Neural cell (in vitro differentiated cells): ENCODE measurements around the gene HINT2. TPM values are rescaled to one million over a fixed set of nuclear protein-coding genes. Genes with fewer than 3 reads are reported as not detected.

Source experiments
- H2AFZ ChIP-seq: fragments of 200-600, 300-800 bp; sonication (generic), shearing (Covaris generic); 2 replicates; pipeline ENCODE4 v1.6.0; 2014; ENCODE audit warnings: low read depth, mild to moderate bottlenecking, antibody characterized with exemption, low read length, moderate library complexity
- H3F3A ChIP-seq: fragments of 200-600 bp; shearing (Covaris generic); 2 replicates; pipeline ENCODE4 v1.6.1; 2016; ENCODE audit warnings: mild to moderate bottlenecking, moderate library complexity, mixed read lengths, antibody characterized with exemption, low read length; ENCODE audit not compliant: insufficient read depth, poor library complexity, severe bottlenecking
- H3K27ac ChIP-seq: fragments of 200-600, 300-800 bp; sonication (generic), shearing (Covaris generic); 2 replicates; pipeline ENCODE4 v1.5.1; 2014; ENCODE audit warnings: mild to moderate bottlenecking, low read length, moderate library complexity
- H3K27me3 ChIP-seq: fragments of 300-800, 200-600 bp; sonication (generic), shearing (Covaris generic); 2 replicates; pipeline ENCODE4 v1.6.0; 2014; ENCODE audit warnings: mild to moderate bottlenecking, low read depth, low read length, moderate library complexity; ENCODE audit not compliant: insufficient read depth
- H3K36me3 ChIP-seq: fragments of 300-800, 200-600 bp; sonication (generic), shearing (Covaris generic); 2 replicates; pipeline ENCODE4 v1.5.1; 2014; ENCODE audit warnings: mild to moderate bottlenecking, antibody characterized with exemption, low read length, moderate library complexity; ENCODE audit not compliant: insufficient read depth
- H3K4me2 ChIP-seq: fragments of 300-800, 200-600 bp; sonication (generic), shearing (Covaris generic); 2 replicates; pipeline ENCODE4 v1.6.0; 2014; ENCODE audit warnings: mild to moderate bottlenecking, low read length
- H3K4me3 ChIP-seq: fragments of 300-800, 200-600 bp; sonication (generic), shearing (Covaris generic); 2 replicates; pipeline ENCODE4 v1.5.1; 2014; ENCODE audit warnings: mild to moderate bottlenecking, low read length, moderate library complexity
- H3K79me2 ChIP-seq: fragments of 200-600 bp; shearing (Covaris generic); replicated peaks from 2 replicates; pipeline ENCODE4 v1.6.0; 2014; ENCODE audit warnings: mild to moderate bottlenecking, low read length, moderate library complexity; ENCODE audit not compliant: insufficient read depth
- H3K9ac ChIP-seq: fragments of 300-800, 200-600 bp; sonication (generic), shearing (Covaris generic); 2 replicates; pipeline ENCODE4 v1.6.1; 2016; ENCODE audit warnings: mild to moderate bottlenecking, low read length, mixed read lengths
- H3K9me2 ChIP-seq: fragments of 200-600 bp; shearing (Covaris generic); 2 replicates; pipeline ENCODE4 v1.6.1; 2016; ENCODE audit warnings: mild to moderate bottlenecking, low read length, mixed read lengths; ENCODE audit not compliant: insufficient read depth
- H3K9me3 ChIP-seq: fragments of 200-600, 300-800 bp; sonication (generic), shearing (Covaris generic); 2 replicates; pipeline ENCODE4 v1.6.1; 2016; ENCODE audit warnings: mild to moderate bottlenecking, mixed run types, low read length, moderate library complexity, mixed read lengths
- H4K20me1 ChIP-seq: fragments of 200-600 bp; shearing (Covaris generic); 2 replicates; pipeline ENCODE4 v1.6.1; 2016; ENCODE audit warnings: mild to moderate bottlenecking, mixed run types; ENCODE audit not compliant: insufficient read depth
- CTCF ChIP-seq: fragments of 450-650 bp; IDR thresholded peaks from 2 replicates; pipeline ENCODE4 v1.5.1; 2014; ENCODE audit warnings: antibody characterized with exemption, mild to moderate bottlenecking, moderate library complexity; ENCODE audit not compliant: poor library complexity, severe bottlenecking
- EP300 ChIP-seq: fragments of 450-650 bp; conservative IDR thresholded peaks from 2 replicates; pipeline ENCODE4 v1.6.1; 2014; ENCODE audit warnings: antibody characterized with exemption, mild to moderate bottlenecking, moderate library complexity; ENCODE audit not compliant: poor library complexity, severe bottlenecking
- EZH2 ChIP-seq: fragments of 200-600, 300-800 bp; shearing (Covaris generic), sonication (generic); IDR thresholded peaks from 2 replicates; pipeline ENCODE4 v1.6.1; 2014; ENCODE audit warnings: antibody characterized with exemption, low read length, borderline replicate concordance, mild to moderate bottlenecking; ENCODE audit not compliant: insufficient read depth, poor library complexity, severe bottlenecking
- MXI1 ChIP-seq: fragments of 450-650 bp; conservative IDR thresholded peaks from 2 replicates; pipeline ENCODE4 v1.6.1; 2014; ENCODE audit warnings: antibody characterized with exemption, mild to moderate bottlenecking; ENCODE audit not compliant: poor library complexity, severe bottlenecking
- POLR2AphosphoS5 ChIP-seq: IDR thresholded peaks from 2 replicates; pipeline ENCODE4 v1.6.1; 2012
- RAD21 ChIP-seq: fragments of 450-650 bp; conservative IDR thresholded peaks from 2 replicates; pipeline ENCODE4 v1.6.1; 2014; ENCODE audit warnings: antibody characterized with exemption, mild to moderate bottlenecking, moderate library complexity
- REST ChIP-seq: IDR thresholded peaks from 2 replicates; pipeline ENCODE4 v1.6.1; 2012; ENCODE audit warnings: borderline replicate concordance
- SMC3 ChIP-seq: fragments of 450-650 bp; conservative IDR thresholded peaks from 2 replicates; pipeline ENCODE4 v1.6.1; 2014; ENCODE audit warnings: antibody characterized with exemption, mild to moderate bottlenecking, moderate library complexity; ENCODE audit not compliant: poor library complexity
- TAF1 ChIP-seq: IDR thresholded peaks from 2 replicates; pipeline ENCODE4 v1.6.1; 2012; ENCODE audit warnings: low read depth
- polyA plus RNA-seq: library from polyadenylated mRNA; depleted of rRNA; stranded (reverse); fragments of >200 nt; gene quantifications from 2 replicates; pipeline ENCODE4 v1.2.3, GENCODE V29; 2014

Gene HINT2
- polyA plus RNA-seq, 1 donor from 2014 or later, result 31.0 TPM

- H3K9ac ChIP-seq, result no peak overlapping the region
- no peak overlapping the region for H2AFZ ChIP-seq
- TF ChIP-seq TAF1 (no peak), EP300 (no peak), POLR2AphosphoS5 (no peak), EZH2 (no peak), SMC3 (no peak), RAD21 (no peak), REST (no peak), CTCF (no peak), MXI1 (no peak)
- H3K27ac ChIP-seq, result no peak overlapping the region
- no peaks in the 10 kb centered on the region for H3K36me3 ChIP-seq
- H3K27me3 ChIP-seq, result no peaks in the 10 kb centered on the region
- H3K9me2 ChIP-seq, result no peaks in the 10 kb centered on the region
- H3K4me2 ChIP-seq, result no peak overlapping the region
- no peaks in the 10 kb centered on the region for H4K20me1 ChIP-seq
- no peaks in the 10 kb centered on the region for H3K9me3 ChIP-seq
- H3K4me3 ChIP-seq, result no peak overlapping the region
- H3K79me2 ChIP-seq, result no peaks in the 10 kb centered on the region
- H3F3A ChIP-seq, result peaks cover 3% of the 10 kb centered on the region
These were observed 6.4 kb downstream of the HINT2 start for GRCh38 chr9:35808433-35808832.

- TF ChIP-seq SMC3, result no peak
- TF ChIP-seq EP300, result no peak
- H3K79me2 ChIP-seq, result no peaks in the 10 kb centered on the region
- H3K4me2 ChIP-seq, result no peak overlapping the region
- no peak overlapping the region for H3K4me3 ChIP-seq
- H3K9me2 ChIP-seq, result no peaks in the 10 kb centered on the region
- no peaks in the 10 kb centered on the region for H3F3A ChIP-seq
- H3K9me3 ChIP-seq, result no peaks in the 10 kb centered on the region
- H2AFZ ChIP-seq, result no peak overlapping the region
- no peaks in the 10 kb centered on the region for H4K20me1 ChIP-seq
- H3K27me3 ChIP-seq, result no peaks in the 10 kb centered on the region
- H3K36me3 ChIP-seq, result no peaks in the 10 kb centered on the region
- H3K9ac ChIP-seq, result no peak overlapping the region
- H3K27ac ChIP-seq, result no peak overlapping the region
These were observed 8.7 kb downstream of the HINT2 start for GRCh38 chr9:35806101-35806500.
